GM18508 (cell line): ENCODE results near the gene ZNF888.
A peak's percentile ranks its signal among the peaks of the same experiment; 100 is the strongest.
"Not testable (repeated sequence)": the region's sequence is repeated elsewhere in the genome, so short reads cannot be mapped to it uniquely, and the experiment has no call there.

ENCODE experiments used
- ATAC-seq: cut with Tn5 transposase; IDR thresholded peaks from one replicate; pipeline ENCODE4 v1.9.1; 2021; ENCODE audit warnings: moderate number of reproducible peaks; ENCODE audit not compliant: insufficient read depth, unreplicated experiment

ZNF888 gene

DNA sequence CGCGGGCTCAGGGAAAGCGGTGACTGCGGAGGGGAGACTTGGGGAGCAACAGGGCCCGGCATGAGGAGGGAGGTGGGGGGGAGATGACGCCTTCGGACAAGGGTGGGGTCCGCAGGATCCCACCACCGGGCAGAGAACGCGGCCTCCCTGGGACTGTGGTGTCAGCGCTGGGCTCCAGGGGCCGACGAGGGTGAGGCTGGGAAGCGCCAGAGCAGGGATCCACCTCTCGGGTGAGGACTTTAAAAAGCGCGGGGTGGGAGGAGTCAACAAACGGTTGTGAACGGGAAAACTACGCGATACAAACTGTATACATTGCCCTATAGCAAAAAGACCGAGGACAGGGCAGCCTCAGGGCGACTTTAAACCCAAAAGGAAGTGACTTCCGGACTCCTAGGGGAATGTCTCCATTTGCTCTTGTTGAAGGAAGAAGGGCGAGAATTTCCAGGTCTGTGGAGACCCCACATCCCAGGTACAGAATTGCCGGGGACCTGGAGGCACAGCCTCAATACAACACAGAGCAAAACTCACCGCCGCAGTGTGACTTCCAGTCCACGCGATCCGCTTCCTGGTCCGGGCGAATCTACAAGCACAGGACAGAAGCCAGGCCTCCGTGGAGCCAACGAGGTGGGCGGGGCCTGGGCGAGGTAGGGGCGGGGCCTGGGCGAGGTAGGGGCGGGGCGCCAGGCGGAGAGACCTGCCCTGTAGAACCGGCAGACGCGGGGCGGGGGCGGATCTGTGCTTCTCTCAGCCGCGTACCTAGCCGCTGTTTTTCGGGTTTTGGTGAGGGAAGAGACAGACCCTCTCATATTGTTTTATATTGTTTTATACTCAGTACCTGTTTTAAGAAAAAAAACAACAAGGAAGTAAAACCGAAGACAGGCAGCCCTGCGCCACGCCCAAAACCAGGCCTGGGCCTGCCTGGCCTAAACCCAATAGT is at the start of gene ZNF888:
Gene ZNF888, minus strand, starts transcription at position 588 of the 937 bp plus-strand sequence. CDS start 5,555 bp downstream, outside the sequence.
- ATAC-seq, result no peak

- ATAC-seq, result no peak
Observed at GRCh38 chr19:52967772-52968171, 44.5 kb upstream of the ZNF888 start.

- ATAC-seq, result peak; percentile 27
Observed at GRCh38 chr19:52963247-52963618, 40.0 kb upstream of the ZNF888 start.

GRCh38 chr19:52962394-52963246 is 39.4 kb upstream of the ZNF888 start, which contains the start of gene ZNF816:
TSS of gene ZNF816 (minus strand) at chr19:52962881. CDS start at chr19:52956089, 6,792 bp downstream.
- peak; percentile 59 for ATAC-seq

- peak; percentile 14 for ATAC-seq
Observed at GRCh38 chr19:52961981-52962380, 38.8 kb upstream of the ZNF888 start.

- ATAC-seq, result no peak
Observed at GRCh38 chr19:52959613-52960295, 36.5 kb upstream of the ZNF888 start.

DNA sequence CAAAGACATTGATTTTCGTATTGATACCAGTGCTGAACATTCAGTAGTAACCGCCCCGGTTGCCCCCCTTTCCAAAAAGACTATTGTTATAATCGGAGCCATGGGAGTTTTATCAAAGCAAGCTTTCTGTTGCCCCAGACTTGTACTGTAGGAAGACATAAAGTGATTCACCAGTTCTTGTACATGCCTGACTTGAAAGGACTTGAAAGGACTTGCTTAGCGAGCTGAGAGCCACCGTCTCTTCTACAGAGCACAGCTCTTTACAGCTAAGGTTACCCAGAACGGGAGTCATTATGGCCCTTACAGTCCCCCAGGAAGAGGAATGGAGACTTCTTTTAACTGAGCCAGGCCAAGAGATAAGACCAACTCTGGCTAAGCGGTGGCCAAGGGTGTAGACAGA is 34.4 kb upstream of the ZNF888 start:
- no peak for ATAC-seq

DNA sequence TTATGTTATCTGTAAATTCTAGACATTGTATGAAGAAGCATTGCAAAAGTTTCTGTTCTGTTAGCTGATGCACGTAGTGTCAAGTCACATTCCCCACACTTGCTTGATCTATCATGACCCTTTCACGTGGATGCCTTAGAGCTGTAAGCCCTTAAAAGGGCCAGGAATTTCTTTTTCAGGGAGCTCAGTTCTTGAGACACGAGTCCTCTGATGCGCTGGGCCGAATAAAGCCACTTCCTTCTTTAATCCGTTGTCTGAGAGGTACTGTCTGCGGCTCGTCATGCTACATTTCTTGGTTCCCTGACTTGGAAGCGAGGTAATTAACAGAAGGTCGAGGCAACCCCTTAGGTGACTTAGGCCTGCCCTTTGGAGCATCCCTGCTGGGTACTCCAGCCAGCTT is 33.7 kb upstream of the ZNF888 start:
- ATAC-seq, result no peak

DNA sequence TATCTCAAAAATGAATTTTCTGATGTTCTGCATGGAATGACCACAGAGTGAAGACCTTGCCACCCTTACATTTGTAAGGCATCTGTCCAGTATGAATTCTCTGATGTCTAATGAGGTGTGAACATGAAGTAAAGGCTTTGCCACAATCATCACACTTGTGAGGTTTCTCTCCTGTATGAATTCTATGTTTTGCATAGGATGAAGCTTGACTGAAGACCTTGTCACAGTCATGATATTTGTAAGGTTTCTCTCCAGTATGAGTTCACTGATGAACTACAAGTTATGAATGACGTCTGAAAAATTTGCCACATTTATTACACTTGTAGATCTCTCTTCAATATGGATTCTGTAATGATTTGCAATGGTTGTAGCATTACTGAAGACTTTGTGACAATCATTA is 26.2 kb upstream of the ZNF888 start:
- ATAC-seq, result no peak

DNA sequence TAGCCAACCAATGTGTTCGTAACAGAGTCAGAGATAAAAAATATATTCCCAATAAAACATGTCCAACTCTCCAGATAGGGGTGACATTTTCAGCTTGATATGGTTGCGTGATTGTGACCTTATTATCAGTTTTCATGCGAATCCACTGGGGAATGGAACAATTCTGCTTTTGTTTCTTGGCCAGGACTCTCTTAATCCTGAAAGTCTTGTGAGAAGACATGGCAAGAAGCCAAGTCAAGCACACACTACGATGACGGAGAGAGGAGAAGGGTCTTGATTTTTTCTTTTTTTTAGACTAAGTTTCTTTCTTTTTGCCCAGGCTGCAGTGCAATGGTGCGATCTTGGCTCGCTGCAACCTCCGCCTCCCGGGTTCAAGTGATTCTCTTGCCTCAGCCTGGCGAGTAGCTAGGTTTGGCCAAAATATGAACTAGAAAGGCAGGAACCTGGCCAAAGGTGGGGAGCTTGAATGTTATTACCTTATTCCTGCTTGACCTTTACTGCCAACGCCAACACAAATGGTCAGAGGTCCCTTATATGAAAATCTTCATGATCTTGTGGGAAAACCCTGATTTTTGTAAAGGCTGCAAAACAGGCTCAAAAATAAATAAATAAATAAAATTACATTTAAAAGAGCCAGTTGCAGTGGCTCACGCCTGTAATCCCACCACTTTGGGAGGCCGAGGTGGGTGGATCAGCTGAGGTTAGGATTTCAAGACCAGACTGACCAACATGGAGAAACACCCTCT is 25.0 kb upstream of the ZNF888 start:
- no peak for ATAC-seq

DNA sequence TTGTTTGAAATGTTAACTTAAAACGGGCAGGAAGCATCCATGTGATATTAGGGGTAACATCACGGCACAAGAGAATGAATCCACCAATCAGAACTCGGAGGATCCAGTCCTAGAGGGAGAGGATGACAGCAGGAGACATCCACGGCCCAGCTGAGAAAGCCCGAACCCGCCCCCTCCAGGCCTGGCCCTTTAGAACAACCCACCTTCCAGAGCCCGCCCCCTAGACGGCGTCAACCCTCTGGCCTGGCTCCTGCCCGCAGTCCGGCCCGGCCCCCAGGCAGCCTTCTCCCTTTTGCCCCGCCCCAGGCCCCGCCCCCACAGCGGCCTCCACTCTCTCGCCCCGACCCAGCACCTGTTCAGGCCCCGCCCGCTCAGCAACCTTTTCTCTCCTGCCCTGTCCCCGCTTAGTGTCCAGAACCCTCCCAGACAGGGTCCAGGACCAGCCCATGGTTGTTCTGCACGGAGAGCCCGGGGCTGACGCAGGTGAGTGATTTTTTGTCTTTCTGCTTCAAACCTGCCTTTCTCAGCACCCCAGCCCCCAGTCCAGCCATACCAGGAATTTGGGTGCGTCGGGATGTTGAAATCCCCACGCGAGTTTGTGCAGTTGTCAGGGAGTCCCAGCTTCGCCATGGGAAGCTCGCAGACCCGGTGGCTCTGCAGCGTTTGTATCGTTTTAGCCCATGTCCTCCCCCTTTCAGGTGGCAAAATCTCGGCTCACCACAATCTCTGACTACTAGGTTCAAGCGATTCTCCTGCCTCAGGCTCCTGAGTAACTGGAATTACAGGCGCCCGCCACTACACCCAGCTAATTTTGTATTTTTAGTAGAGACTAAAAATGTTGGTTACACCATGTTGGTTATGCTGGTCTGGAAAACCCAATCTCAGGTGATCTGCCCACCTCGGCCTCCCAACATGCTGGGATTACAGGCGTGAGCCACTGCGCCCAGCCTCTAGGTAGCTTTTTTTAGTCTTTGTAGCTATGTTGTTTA is 23.4 kb upstream of the ZNF888 start:
- no peak for ATAC-seq

DNA sequence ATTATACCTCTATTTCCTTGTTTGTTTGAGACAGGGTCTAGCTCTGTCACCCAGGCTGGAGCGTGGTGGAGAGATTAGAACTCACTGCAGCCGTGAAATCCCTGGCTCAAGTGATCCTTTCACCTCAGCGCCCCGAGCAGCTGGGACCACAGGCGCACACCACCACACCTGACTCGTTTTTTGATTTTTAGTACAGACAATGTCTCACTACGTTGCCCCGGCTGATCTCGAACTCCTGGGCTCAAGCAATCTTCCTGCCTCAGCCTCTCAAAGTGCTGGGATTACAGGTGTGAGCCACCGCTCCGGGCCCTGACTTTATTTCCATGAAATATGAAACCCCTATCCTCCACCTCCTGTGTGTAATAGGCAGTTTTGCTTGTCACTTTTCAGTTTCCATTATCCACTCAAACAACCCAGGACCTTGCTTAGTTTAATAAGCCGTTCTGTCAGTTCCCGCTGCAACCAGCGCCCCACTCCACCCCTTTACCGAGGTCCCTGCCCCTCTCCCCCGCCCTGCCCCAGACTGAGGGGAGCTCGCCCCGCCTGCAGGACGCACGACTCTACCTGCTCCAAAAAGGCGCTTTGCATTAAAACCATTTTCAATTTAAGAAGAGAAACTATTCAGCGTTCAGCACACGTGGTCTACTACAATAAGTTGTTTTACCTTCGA is 22.6 kb upstream of the ZNF888 start:
- no peak for ATAC-seq

DNA sequence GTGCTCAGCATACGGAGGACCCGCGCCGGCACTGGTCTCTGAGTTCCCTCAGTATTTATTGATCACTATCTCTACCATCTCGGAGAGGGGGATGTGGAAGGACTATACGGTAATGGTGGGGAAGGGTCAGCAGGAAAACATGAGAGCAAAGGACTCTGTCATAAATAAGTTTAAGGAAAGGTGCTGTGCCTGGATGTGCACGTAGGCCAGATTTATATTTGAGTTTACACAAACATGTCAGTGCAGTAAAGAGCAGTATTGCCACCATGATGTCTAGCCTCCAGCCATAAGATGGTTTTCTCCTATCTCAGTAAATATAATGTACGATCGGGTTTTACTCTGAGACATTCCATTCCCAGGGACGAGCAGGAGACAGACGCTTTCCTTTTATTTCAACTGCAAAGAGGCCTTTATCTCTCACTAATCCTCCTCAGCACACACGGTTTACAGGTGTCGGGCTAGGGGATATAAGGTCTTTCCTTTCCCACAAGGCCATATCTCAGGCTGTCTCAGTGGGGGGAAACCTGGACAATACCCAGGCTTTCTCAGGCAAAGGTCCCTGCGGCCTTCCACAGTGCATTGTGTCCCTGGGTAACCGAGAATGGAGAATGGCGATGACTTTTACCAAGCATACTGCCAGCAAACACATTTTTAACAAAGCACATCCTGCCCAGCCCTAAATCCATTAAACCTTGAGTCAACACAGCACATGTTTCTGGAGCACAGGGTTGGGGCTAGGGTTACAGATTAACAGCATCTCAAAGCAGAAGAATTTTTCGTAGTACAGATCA is 21.7 kb upstream of the ZNF888 start:
- not testable (repeated sequence) for ATAC-seq

GRCh38 chr19:52943884-52944643 is 20.8 kb upstream of the ZNF888 start:
- no peak for ATAC-seq

DNA sequence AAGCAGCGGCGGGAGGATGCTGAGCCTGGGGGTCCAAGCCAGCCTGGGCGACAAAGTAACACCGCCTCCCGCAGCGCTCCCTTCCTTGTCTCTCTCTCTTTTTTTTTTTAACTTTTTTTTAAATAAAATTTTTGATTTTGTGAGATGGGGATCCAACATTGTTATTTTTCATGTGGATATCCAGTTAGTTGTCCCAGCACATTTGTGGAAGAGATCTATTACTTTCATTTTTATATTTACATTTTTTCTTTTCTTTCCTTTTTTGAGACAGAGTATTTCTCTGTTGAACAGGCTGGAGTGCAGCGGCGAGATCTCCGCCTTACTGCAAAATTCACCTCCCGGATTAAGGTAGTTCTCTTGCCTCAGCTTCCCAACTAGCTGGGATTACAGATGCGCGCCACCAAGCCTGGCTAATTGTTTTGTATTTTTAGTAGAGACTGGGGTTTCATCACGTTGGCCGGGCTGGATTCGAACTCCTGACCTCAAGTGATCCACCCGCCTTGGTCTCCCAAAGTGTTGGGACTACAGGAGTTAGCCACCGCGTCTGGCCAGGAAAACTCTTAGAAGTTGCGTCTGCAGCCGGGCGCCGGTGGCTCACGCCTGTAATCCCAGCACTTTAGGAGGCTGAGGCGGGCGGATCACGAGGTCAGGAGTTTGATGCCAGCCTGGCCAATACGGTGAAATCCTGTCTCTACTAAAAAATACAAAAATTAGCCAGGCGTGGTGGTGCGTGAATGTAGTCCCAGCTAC is 20.1 kb upstream of the ZNF888 start:
- no peak for ATAC-seq
